K562 (cell line): ENCODE data around the gene KRT76. TPM values are rescaled to one million over a fixed set of nuclear protein-coding genes. Genes with fewer than 3 reads are reported as not detected.
A peak's percentile ranks its signal among the peaks of the same experiment; 100 is the strongest.

ENCODE experiments used
- ATAC-seq: fragments of 200-7000 bp; cut with Tn5 transposase; 3 replicates; pipeline ENCODE4 v1.9.1; 2020; ENCODE audit warnings: moderate library complexity
- BruUV-seq: library from RNA; stranded (reverse); fragments of 400-500 nt; replicated peaks from 2 replicates; lab custom pipeline; 2021; lab: Mats Ljungman, UMichigan
- CTCF ChIA-PET: fragments of 300-600 bp; formaldehyde crosslinking; extraction: SDS; loops from one replicate; lab custom pipeline; 2021; ENCODE audit warnings: low intra/inter-chr PET ratio; lab: Yijun Ruan, JAX
- POLR2A ChIA-PET: fragments of 300-600, 350-650 bp; sonication (Branson Sonifier 250); formaldehyde crosslinking; extraction: SDS; loops from one replicate; lab custom pipeline; 2021; ENCODE audit warnings: antibody characterized with exemption, inconsistent platforms; lab: Yijun Ruan, JAX
- DNase-seq, 4 experiments: peaks; one replicate each; pipeline versions ENCODE4 v3.0.0 to v3.0.0-alpha.2; 2011 to 2018; ENCODE audit warnings: low spot score in 3 of 4, mixed read lengths in 3 of 4; ENCODE audit errors: extremely low read depth in 1 of 4
- FAIRE-seq: peaks from 2 replicates; lab custom pipeline; 2011; peaks lifted over from hg19 to GRCh38; lab: Jason Lieb, UNC
- H2AFZ ChIP-seq: 2 replicates; pipeline ENCODE4 v1.6.0; 2011; ENCODE audit warnings: low read depth, low read length, control low read depth, inconsistent platforms
- H3K27ac ChIP-seq: fragments of 200-600 bp; 3 replicates; pipeline ENCODE4 v1.8.0; 2011; ENCODE audit warnings: low read depth, mild to moderate bottlenecking, control low read depth, inconsistent platforms, low read length, moderate library complexity, mixed read lengths; ENCODE audit errors: extremely low read depth
- H3K27me3 ChIP-seq, 2 experiments: fragments of 300-600 bp in 1 of 2; 2 replicates in 1 of 2; 3 replicates in 1 of 2; pipeline versions ENCODE4 v1.6.0 to v1.8.0; 2011; ENCODE audit warnings: inconsistent platforms in 2 of 2, low read length in 2 of 2, mild to moderate bottlenecking in 1 of 2, mixed read lengths in 1 of 2, moderate library complexity in 1 of 2; ENCODE audit not compliant: control insufficient read depth in 2 of 2, insufficient read depth in 2 of 2
- H3K36me3 ChIP-seq: fragments of 300-600 bp; 3 replicates; pipeline ENCODE4 v1.8.0; 2011; ENCODE audit warnings: mild to moderate bottlenecking, low read length, inconsistent platforms; ENCODE audit not compliant: control insufficient read depth, insufficient read depth
- H3K4me1 ChIP-seq, 2 experiments: fragments of 200-600 bp in 1 of 2; replicated peaks in 1 of 2; 2 replicates in 1 of 2; 3 replicates in 1 of 2; pipeline versions ENCODE4 v1.5.1 to v1.8.0; 2011; ENCODE audit warnings: inconsistent platforms in 2 of 2, low read length in 2 of 2, mild to moderate bottlenecking in 1 of 2, mixed read lengths in 1 of 2, moderate library complexity in 1 of 2; ENCODE audit not compliant: control insufficient read depth in 2 of 2, insufficient read depth in 2 of 2
- H3K4me2 ChIP-seq: 2 replicates; pipeline ENCODE4 v1.6.1; 2011; ENCODE audit warnings: low read length, control low read depth, inconsistent platforms, mixed read lengths; ENCODE audit not compliant: insufficient read depth
- H3K4me3 ChIP-seq: fragments of 200-600 bp; sonication (generic), shearing (Covaris generic); 2 replicates; pipeline ENCODE4 v1.5.1; 2016; ENCODE audit warnings: control low read depth, inconsistent platforms
- H3K79me2 ChIP-seq: fragments of 200-600 bp; 3 replicates; pipeline ENCODE4 v1.8.0; 2011; ENCODE audit warnings: low read length, inconsistent platforms; ENCODE audit not compliant: control insufficient read depth, insufficient read depth
- H3K9ac ChIP-seq, 2 experiments: 2 replicates each; pipeline versions ENCODE4 v1.6.0 to v1.6.1; 2011; ENCODE audit warnings: low read depth in 2 of 2, low read length in 2 of 2, control low read depth in 1 of 2, inconsistent platforms in 1 of 2, mild to moderate bottlenecking in 1 of 2, mixed read lengths in 1 of 2; ENCODE audit not compliant: insufficient read depth in 1 of 2
- H3K9me1 ChIP-seq: one replicate; pipeline ENCODE4 v1.6.0; 2011; ENCODE audit warnings: inconsistent platforms, mild to moderate bottlenecking, low read length, moderate library complexity; ENCODE audit not compliant: control insufficient read depth, insufficient read depth
- H3K9me3 ChIP-seq: replicated peaks from 2 replicates; pipeline ENCODE4 v1.5.1; 2011; ENCODE audit warnings: low read depth, low read length, inconsistent platforms; ENCODE audit not compliant: control insufficient read depth, insufficient read depth
- H4K20me1 ChIP-seq: replicated peaks from 2 replicates; pipeline ENCODE4 v1.6.1; 2011; ENCODE audit warnings: low read length, inconsistent platforms, mixed read lengths; ENCODE audit not compliant: control insufficient read depth, insufficient read depth
- RBM17 ChIP-seq: fragments of 200-400 bp; formaldehyde crosslinking; IDR thresholded peaks from 2 replicates; pipeline ENCODE4 v1.6.1; 2017; ENCODE audit warnings: low read depth, mild to moderate bottlenecking, low read length, borderline replicate concordance
- SPI1 ChIP-seq: IDR thresholded peaks from 2 replicates; pipeline ENCODE4 v1.6.1; 2011; ENCODE audit warnings: low read depth, low read length, control low read depth, borderline replicate concordance
- ZNF384 ChIP-seq: IDR thresholded peaks from 2 replicates; pipeline ENCODE4 v1.6.1; 2012; ENCODE audit warnings: low read depth, low read length, improper control_type of control experiment
- WGBS: fragments of 100-300 bp; shearing (Covaris generic); methylation state at CpG from one replicate; pipeline ENCODE4 v1.1.6; 2016; ENCODE audit warnings: low coverage, mixed read lengths; ENCODE audit not compliant: insufficient coverage; ENCODE audit errors: missing lambda C conversion rate; 5-methylcytosine and 5-hydroxymethylcytosine counted together
- in situ Hi-C: fragments of 300-500 bp; cut with MboI; formaldehyde crosslinking; loops from 4 replicates; pipeline ENCODE4 v1.15.0; 2018; ENCODE audit warnings: inconsistent platforms, mixed read lengths
- intact Hi-C: fragments of 100-400 bp; cut with micrococcal nuclease; formaldehyde crosslinking; loops from 2 replicates; pipeline ENCODE4 v1.14.2; 2022
- polyA plus RNA-seq, 8 experiments: library from polyadenylated mRNA; depleted of rRNA in 4 of 8; stranded (reverse) in 5 of 8; unstranded in 3 of 8; fragments of >200 nt; fragmentation: Nextera tagmentation in 2 of 8; fragmentation: Illumina TruSeq in 1 of 8; extraction: Ambion mirVana in 2 of 8; extraction: Trizol in 1 of 8; gene quantifications; 2 replicates each; pipeline versions ENCODE4 v1.2.1 to v1.2.3, GENCODE V29; 2011 to 2014; ENCODE audit warnings: inconsistent platforms in 1 of 8, missing spikeins in 1 of 8
- total RNA-seq, 7 experiments: library from RNA; depleted of rRNA in 6 of 7; stranded (reverse); fragments of >200 nt in 6 of 7; fragmentation: Illumina TruSeq in 2 of 7; extraction: Trizol in 2 of 7; gene quantifications; 2 replicates each; pipeline versions ENCODE4 v1.2.1 to v1.2.3, GENCODE V29; 2011 to 2021; ENCODE audit warnings: low replicate concordance in 1 of 7
- TF ChIP-seq, protein P1 (sequence below), 2 experiments: fragments of 450-650 bp; IDR thresholded peaks; 2 replicates each; pipeline ENCODE4 v1.6.1; 2016; ENCODE audit warnings: mild to moderate bottlenecking in 2 of 2, borderline replicate concordance in 1 of 2, low read depth in 1 of 2, moderate library complexity in 1 of 2

KRT76 gene
- total and polyA plus RNA-seq, 9 of the 15 experiments (the other 6 are each of a cell fraction or from before 2014, with no cell fraction given): not detected

GRCh38 chr12:52805000-52805399, 27.9 kb upstream of the KRT76 start:
- BruUV-seq: no TSS peak
- ATAC-seq: peak; percentile 64
- TF ChIP-seq RBM17 (no peak), SPI1 (peak; percentile 6; the same call in 1 of the 2 replicates), ZNF384 (peak; percentile 78)
- TF ChIP-seq, protein P1, sequence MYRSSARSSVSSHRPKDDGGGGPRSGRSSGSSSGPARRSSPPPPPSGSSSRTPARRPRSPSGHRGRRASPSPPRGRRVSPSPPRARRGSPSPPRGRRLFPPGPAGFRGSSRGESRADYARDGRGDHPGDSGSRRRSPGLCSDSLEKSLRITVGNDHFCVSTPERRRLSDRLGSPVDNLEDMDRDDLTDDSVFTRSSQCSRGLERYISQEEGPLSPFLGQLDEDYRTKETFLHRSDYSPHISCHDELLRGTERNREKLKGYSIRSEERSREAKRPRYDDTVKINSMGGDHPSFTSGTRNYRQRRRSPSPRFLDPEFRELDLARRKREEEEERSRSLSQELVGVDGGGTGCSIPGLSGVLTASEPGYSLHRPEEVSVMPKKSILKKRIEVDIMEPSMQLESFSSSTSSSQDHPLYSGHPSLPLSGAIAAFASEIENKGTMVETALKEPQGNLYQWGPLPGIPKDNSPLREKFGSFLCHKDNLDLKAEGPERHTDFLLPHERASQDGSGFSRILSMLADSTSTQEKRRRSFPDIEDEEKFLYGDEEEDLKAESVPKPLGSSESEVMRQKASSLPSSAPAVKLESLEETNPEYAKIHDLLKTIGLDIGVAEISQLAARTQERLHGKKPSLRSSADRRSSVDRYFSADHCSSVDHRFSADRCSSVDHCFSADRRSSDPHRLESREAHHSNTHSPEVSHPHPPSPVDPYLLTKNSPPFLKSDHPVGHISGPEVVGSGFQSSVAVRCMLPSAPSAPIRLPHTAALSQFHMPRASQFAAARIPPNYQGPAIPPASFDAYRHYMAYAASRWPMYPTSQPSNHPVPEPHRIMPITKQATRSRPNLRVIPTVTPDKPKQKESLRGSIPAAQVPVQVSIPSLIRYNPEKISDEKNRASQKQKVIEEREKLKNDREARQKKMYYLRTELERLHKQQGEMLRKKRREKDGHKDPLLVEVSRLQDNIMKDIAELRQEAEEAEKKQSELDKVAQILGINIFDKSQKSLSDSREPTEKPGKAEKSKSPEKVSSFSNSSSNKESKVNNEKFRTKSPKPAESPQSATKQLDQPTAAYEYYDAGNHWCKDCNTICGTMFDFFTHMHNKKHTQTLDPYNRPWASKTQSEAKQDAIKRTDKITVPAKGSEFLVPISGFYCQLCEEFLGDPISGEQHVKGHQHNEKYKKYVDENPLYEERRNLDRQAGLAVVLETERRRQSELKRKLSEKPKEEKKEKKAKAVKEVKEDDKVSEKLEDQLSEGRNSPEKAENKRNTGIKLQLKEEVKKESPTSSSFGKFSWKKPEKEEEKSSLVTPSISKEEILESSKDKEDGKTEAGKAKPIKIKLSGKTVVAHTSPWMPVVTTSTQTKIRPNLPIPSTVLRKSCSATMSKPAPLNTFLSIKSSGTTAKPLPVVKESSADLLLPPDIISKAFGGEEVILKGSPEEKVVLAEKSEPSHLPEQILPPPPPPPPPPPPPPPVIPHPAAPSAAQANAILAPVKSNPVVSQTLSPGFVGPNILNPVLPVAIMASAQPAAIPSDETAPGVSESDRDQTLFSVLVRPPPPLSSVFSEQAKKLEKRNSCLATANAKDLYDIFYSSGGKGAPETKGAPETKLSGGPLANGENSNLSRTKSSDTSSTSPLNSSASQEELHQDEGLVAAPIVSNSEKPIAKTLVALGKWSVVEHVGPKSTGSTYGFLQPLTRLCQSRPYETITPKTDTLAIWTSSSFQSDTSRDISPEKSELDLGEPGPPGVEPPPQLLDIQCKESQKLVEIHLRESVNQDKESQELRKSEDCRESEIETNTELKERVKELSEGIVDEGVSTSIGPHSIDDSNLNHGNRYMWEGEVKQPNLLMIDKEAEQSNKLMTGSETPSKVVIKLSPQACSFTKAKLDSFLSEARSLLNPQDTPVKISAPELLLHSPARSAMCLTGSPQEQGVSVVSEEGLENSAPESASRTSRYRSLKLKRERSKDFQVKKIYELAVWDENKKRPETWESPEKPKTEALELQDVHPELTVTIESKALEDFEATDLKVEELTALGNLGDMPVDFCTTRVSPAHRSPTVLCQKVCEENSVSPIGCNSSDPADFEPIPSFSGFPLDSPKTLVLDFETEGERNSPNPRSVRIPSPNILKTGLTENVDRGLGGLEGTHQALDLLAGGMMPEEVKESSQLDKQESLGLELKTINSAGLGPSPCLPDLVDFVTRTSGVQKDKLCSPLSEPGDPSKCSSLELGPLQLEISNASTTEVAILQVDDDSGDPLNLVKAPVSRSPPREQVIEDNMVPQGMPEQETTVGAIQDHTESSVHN (IDR thresholded peaks at IDR 0.05; ENCODE audit: borderline replicate concordance in 1 of 2, low read depth in 1 of 2): no peak

More at GRCh38 chr12:52805000-52805399, 27.9 kb upstream of the KRT76 start:
- peaks cover 19 to 45% of the 10 kb centered on the region in 2 experiments; a peak in 4 of 5 replicates for H3K27me3 ChIP-seq
- 8% methylated on average over 1 of the region's 1 CpG for WGBS
- no peak overlapping the region for H2AFZ ChIP-seq
- intact Hi-C loops (no loop called here), in situ Hi-C loops (no loop called here)
- no peak for DNase-seq
- H3K4me2 ChIP-seq: no peak overlapping the region
- POLR2A ChIA-PET: interaction anchor here (0.6 kb wide), 1 partner anchor 88 kb away, joined by 3 read pairs; no protein-coding TSS in a partner anchor
- H3K27ac ChIP-seq: no peak overlapping the region
- H3K4me3 ChIP-seq: no peak overlapping the region
- no peaks in the 10 kb centered on the region; a peak in 1 of 5 replicates for H3K4me1 ChIP-seq
- no peaks in the 10 kb centered on the region for H3K9me1 ChIP-seq
- no peaks in the 10 kb centered on the region for H3K79me2 ChIP-seq
- H3K36me3 ChIP-seq: no peaks in the 10 kb centered on the region
- H3K9me3 ChIP-seq: no peaks in the 10 kb centered on the region
- peaks cover 4% of the 10 kb centered on the region; the same call in 1 of the 2 replicates for H4K20me1 ChIP-seq
- FAIRE-seq: no peak
- CTCF ChIA-PET: no interaction called here
- H3K9ac ChIP-seq: no peak overlapping the region
